ENCODE measurements around the gene DPEP1.

DPEP1 gene

DNA sequence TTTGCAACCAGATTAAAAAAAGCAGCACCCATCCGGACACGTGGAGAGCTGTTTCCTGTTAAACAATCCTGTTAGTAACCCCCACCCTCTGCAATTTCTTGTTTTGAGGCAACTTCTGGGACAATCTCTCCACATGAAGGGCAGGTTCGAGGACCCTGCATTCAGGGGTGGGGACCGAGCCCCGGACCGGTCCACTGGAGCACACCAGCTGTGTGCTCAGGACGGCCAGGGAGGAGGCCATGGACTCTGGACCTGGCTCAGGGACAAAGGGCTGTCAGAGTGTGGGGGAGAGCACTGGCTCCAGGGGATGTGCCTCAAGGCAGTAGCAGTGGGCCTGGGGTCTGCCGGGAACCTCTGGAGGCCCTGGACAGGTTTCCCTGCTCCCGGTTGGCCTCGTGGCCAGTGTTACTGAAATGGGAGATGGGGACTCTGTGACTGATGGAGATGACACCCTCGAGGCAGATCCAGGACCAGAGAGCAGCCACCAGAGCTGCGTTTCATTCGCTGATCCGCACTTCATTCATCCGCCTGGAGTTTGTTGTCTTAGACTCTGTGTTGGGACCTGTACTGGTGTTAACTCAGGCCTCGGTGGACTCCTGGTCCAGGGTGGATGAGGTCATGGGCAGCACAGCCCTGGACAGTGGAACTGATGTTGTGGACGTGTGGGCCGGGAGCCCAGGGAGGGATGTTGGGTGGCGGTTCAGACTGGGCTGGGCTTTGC is 40.8 kb upstream of the DPEP1 start:
- Histone ChIP-seq H3K9me3 (ENCODE audit: control insufficient read depth, low read length) (no peaks in the 10 kb centered on the region), H3K4me3 (ENCODE audit: low read length) (no peak overlapping the region), H3K27me3 (ENCODE audit: control insufficient read depth, insufficient read depth, low read length) (peaks cover 53% of the 10 kb centered on the region), H3K4me1 (ENCODE audit: control insufficient read depth, insufficient read depth, low read length) (peaks cover 25% of the 10 kb centered on the region), H3K9ac (ENCODE audit: low read length) (no peak overlapping the region), H3K36me3 (ENCODE audit: control insufficient read depth, insufficient read depth, low read length) (no peaks in the 10 kb centered on the region)

DNA sequence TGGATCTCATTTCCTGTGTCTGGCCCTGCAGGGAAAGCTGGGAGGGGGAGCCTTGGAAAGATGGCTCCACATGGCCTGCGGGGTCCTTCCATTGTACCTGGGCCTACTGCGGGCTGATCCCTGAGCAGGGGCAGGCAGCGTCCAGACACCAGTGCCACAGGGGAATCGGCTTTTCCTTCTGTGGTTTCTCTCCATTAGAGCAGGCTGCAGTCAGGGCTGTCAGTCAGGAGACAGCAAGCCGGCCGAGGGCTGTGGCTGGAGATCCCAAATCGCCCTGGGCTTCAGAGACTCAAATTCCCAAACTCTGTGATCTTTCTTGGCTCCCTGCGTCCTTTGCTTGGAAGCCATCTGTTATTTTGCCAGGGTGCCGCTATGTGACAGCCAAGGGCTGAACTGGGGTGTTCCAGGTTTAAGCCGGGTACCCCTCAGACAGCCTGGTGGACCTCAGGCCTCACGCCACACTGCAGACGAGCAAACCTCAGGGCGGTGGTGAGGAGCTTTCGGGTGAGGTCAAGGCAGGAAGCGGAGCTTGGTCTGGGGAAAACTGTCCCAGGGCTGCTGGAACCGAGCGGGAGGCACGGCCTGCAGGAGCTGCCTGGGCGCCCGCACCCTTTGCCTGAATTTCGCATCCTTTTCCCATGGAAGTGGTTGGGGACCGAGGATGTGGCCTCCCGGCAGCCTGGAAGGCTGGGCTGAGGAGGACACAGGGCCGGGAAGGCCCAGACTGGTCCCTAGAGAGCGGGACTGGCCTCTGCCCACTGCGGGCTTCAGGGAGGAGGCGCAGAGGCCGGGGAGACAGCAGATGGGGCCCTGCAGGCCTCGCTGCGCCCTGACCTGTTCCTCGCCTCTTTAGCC is 39.4 kb upstream of the DPEP1 start:
- Histone ChIP-seq H3K9ac (ENCODE audit: low read length) (peak overlapping the region; percentile 29), H3K9me3 (ENCODE audit: control insufficient read depth, low read length) (no peaks in the 10 kb centered on the region), H3K27me3 (ENCODE audit: control insufficient read depth, insufficient read depth, low read length) (peaks cover 50% of the 10 kb centered on the region), H3K4me3 (ENCODE audit: low read length) (no peak overlapping the region), H3K36me3 (ENCODE audit: control insufficient read depth, insufficient read depth, low read length) (no peaks in the 10 kb centered on the region), H3K4me1 (ENCODE audit: control insufficient read depth, insufficient read depth, low read length) (peaks cover 25% of the 10 kb centered on the region)

DNA sequence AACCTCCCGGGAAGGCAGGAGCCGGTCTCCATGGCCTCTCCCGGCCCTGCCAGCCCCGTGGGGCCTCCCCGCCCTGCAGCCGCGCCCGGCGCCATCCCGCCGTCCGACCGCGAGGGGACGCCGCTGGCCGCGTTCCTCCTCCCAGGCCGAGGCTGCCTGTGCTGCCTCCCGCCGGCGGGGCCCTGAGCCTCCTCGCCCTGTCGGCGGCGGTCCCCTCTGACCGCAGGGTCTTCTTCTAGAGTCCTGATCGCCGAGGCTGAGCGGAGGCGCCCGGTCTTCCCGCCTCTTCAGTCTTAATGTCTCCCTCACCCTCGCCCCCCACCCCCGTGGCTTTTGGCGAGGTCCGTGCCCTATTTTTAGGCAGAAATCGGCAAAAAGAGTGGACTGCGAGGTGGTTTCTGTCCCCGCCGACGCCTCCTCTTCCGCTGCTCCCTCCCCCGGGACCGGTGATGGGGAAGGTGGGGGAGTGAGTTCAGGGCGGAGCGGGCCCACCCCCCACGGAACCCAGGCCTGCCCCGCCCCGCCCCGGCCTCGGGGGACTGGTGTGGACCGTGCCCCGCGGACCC is 38.7 kb upstream of the DPEP1 start:
- H3K4me1 ChIP-seq (ENCODE audit: control insufficient read depth, insufficient read depth, low read length), result peaks cover 25% of the 10 kb centered on the region
- no peaks in the 10 kb centered on the region for H3K9me3 ChIP-seq (ENCODE audit: control insufficient read depth, low read length)
- peaks cover 44% of the 10 kb centered on the region for H3K27me3 ChIP-seq (ENCODE audit: control insufficient read depth, insufficient read depth, low read length)
- no peaks in the 10 kb centered on the region for H3K36me3 ChIP-seq (ENCODE audit: control insufficient read depth, insufficient read depth, low read length)
- H3K9ac ChIP-seq (ENCODE audit: low read length), result peak overlapping the region; percentile 29
- H3K4me3 ChIP-seq (ENCODE audit: low read length), result no peak overlapping the region

DNA sequence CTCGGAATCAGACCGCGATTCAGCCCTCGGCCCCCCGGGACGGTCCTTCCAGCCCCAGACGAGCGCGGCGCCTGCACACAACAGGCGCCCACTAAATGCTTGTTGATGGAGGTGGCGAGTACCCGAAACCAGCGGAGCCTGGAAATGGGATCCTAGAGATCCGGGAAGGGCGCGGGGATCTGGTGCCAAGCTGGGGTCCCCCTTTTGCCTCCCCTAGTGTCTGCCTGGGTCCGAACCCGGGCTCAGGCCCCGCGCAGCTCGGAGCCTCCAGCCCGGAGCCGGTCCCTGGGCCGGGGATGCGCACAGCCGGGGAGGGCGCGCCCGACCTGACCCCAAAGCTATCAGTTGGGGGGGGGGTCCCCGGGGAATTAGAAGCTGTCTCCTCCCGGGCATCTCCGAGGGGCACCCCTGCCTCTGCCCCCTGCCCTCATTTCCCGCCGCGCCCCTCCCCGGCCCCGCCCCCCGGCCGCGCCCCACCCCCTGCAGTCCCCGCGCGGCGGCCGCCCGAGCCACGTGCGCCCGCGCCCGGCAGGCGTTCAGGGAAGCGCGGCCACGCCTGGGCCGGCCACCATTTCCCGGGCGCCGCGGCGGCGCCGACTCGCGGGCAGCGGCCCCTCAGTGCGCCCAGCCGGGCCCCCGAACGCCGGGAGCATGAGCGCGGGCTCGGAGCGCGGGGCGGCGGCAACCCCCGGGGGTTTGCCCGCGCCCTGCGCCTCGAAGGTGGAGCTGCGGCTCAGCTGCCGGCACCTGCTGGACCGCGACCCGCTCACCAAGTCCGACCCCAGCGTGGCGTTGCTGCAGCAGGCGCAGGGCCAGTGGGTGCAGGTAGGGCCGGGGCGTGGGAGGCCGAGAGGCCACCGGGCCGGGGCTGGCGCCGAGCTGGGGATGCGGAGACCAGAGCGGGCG is 37.9 kb upstream of the DPEP1 start, which contains the start of gene CPNE7:
Gene CPNE7, plus strand, starts transcription at position 512 of the 906 bp plus-strand sequence. Its CDS starts 140 bp downstream, at position 652.
- no peaks in the 10 kb centered on the region for H3K36me3 ChIP-seq (ENCODE audit: control insufficient read depth, insufficient read depth, low read length)
- H3K9ac ChIP-seq (ENCODE audit: low read length), result peak within 1 kb of the TSS; percentile 29
- H3K4me3 ChIP-seq (ENCODE audit: low read length), result no peak within 1 kb of the TSS
- H3K27me3 ChIP-seq (ENCODE audit: control insufficient read depth, insufficient read depth, low read length), result peaks cover 37% of the 10 kb centered on the region
- no peaks in the 10 kb centered on the region for H3K9me3 ChIP-seq (ENCODE audit: control insufficient read depth, low read length)
- peaks cover 25% of the 10 kb centered on the region for H3K4me1 ChIP-seq (ENCODE audit: control insufficient read depth, insufficient read depth, low read length)

DNA sequence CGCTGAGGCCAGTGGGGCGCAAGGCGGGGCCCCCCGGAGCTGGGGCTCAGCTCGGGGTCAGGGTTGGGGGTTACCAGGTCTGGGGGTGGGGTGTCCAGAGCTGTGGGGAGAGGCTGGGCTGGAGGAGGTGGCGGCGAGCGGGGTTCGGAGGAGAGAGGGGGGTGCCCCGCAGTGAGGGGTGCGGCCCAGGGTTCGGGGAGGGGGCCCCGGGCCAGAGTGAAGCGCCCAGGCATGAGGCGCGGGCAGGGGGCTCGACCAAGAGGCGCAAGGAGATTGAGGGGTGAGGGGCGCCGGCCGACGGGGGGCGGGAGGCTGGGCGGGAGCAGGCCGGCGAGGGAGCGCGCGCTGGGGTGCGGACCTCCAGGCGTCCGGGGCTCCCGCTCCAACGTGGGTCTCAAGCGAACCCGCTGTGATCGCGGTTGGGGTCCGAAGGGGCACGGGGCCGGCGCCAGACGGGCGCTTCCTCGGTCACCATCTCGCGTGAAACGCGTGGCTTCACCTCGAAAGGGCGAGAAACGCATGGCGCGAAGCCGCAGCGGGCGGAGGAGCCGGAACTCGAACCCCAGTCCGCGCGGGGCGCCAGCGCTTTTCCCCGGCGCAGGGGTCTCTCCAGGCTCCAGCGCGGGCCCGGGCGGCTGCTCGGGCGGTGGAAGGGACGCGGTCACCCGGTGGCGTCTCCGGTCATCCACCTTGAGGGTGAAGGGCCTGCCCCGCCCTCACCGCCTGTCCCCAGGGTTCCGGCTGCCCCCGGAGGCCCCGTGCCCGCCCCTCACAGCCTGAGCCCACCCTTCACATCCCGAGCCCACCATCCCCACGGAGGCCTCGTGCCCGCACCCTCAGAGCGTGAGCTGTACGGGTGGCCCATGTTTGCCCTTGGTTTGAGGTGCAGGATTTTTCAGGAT is 37.0 kb upstream of the DPEP1 start:
- Histone ChIP-seq H3K4me3 (ENCODE audit: low read length) (no peak overlapping the region), H3K9ac (ENCODE audit: low read length) (no peak overlapping the region), H3K27me3 (ENCODE audit: control insufficient read depth, insufficient read depth, low read length) (peaks cover 34% of the 10 kb centered on the region), H3K36me3 (ENCODE audit: control insufficient read depth, insufficient read depth, low read length) (no peaks in the 10 kb centered on the region), H3K4me1 (ENCODE audit: control insufficient read depth, insufficient read depth, low read length) (peaks cover 25% of the 10 kb centered on the region), H3K9me3 (ENCODE audit: control insufficient read depth, low read length) (no peaks in the 10 kb centered on the region)

DNA sequence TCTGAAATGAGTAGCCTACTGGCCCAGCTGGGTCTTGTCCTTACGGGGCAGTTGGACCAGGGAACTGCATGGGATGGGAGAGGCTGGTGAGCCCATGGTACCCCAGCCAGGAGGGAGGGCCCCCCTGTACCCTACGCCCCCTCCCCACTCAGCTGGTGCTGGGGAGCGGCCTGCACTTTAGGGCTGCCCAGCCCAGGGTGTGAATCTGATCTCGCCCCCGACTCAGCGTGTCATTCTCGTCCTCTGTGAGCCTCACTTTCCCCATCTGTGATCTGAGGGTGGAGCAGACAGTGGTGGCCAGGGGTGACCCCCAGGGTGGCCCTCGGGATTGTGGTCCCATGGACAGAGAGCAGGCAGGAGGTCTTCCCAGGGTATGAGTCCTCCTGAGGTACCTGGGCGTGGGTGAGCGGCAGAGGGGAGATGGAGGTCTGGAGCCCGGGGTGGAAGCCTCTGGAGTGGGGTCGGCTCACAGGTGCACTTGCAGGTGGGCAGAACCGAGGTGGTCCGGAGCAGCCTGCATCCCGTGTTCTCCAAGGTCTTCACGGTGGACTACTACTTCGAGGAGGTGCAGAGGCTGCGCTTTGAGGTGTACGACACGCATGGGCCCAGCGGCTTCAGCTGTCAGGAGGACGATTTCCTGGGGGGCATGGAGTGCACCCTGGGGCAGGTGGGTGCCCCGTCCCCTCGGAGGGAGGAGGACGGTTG is 36.2 kb upstream of the DPEP1 start:
- H3K36me3 ChIP-seq (ENCODE audit: control insufficient read depth, insufficient read depth, low read length), result no peaks in the 10 kb centered on the region
- peaks cover 26% of the 10 kb centered on the region for H3K27me3 ChIP-seq (ENCODE audit: control insufficient read depth, insufficient read depth, low read length)
- H3K4me1 ChIP-seq (ENCODE audit: control insufficient read depth, insufficient read depth, low read length), result peaks cover 29% of the 10 kb centered on the region
- H3K9me3 ChIP-seq (ENCODE audit: control insufficient read depth, low read length), result no peaks in the 10 kb centered on the region
- no peak overlapping the region for H3K4me3 ChIP-seq (ENCODE audit: low read length)
- no peak overlapping the region for H3K9ac ChIP-seq (ENCODE audit: low read length)

DNA sequence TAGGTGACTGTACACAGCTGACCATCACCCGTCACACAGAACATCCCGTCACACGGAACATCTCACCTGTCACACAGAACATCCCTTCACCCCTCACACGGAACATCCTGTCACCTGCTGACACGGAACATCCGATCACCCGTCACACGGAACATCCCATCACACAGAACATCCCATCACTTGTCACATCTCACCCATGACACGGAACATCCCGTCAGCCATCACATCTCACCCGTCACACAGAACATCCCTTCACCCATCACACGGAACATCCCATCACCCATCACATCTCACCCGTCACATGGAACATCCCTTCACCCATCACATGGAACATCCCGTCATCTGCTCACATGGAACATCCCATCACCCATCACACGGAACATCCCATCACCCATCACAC is 34.1 kb upstream of the DPEP1 start:
- H3K4me3 ChIP-seq (ENCODE audit: low read length), result no peak overlapping the region

DNA sequence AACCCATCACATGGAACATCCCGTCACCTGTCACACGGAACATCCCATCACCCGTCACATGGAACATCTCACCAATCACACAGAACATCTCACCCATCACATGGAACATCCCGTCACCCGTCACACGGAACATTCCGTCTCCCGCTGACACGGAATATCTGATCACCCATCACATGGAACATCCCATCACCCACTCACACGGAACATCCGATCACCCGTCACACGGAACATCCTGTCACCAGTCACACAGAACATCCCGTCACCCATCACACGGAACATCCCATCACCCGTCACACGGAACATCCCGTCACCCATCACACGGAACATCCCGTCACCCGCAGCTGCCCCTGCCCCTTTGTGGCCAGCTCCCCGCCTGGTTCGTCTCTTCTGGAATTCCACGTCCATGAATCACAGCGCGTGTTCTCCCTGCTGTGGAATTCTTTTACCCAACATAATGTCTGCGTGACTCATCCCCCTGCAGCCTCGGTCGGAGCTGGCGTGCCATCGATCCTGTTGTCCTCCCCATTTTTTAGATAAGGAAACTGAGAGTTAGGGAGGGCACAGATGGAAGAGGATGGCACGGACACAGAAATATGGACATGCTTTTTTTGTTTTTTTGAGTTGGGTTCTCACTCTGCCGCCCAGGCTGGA is 32.3 kb upstream of the DPEP1 start:
- no peak overlapping the region for H3K4me3 ChIP-seq (ENCODE audit: low read length)

More for the DNA sequence above, 34.1 kb upstream of the DPEP1 start:
- H3K4me1 ChIP-seq (ENCODE audit: control insufficient read depth, insufficient read depth, low read length), result peaks cover 34% of the 10 kb centered on the region
- no peak overlapping the region for H3K9ac ChIP-seq (ENCODE audit: low read length)
- H3K36me3 ChIP-seq (ENCODE audit: control insufficient read depth, insufficient read depth, low read length), result no peaks in the 10 kb centered on the region
- no peaks in the 10 kb centered on the region for H3K9me3 ChIP-seq (ENCODE audit: control insufficient read depth, low read length)
- peaks cover 18% of the 10 kb centered on the region for H3K27me3 ChIP-seq (ENCODE audit: control insufficient read depth, insufficient read depth, low read length)

DNA sequence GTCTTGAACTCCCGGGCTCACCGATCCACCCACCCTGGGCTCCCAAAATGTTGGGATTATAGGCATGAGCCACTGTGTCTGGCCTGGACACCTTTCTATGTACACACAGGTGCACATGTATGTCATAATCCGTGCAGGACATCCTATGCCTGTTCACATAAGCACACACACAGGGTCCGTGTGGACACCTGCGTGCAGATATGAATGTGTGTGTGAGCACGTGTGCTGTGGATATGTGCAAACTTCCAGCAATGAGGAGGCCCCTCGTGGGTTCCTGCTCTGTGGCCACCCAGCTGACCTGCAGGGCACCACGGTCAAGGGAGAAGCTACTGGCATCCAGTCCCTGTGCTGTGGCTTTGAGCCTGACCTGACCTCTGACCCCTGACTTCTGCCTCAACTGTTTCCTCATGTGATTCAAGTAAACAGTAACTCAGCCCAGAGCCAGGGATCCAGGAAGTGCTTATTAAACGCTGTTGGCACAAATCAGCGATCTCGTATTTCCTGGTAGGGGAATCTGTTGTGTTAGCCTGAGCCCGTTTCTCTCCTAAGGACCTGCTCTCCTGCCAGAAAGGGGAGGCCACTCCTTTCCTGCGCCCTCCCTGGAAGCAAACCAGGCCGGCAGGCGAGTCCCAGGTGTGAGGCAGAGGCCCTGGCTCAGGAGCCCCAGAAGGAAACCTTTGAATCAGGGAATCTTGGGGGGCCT is 31.4 kb upstream of the DPEP1 start:
- Histone ChIP-seq H3K4me3 (ENCODE audit: low read length) (peak overlapping the region; percentile 37), H3K9me3 (ENCODE audit: control insufficient read depth, low read length) (no peaks in the 10 kb centered on the region), H3K27me3 (ENCODE audit: control insufficient read depth, insufficient read depth, low read length) (no peaks in the 10 kb centered on the region), H3K9ac (ENCODE audit: low read length) (peak overlapping the region; percentile 74), H3K36me3 (ENCODE audit: control insufficient read depth, insufficient read depth, low read length) (no peaks in the 10 kb centered on the region), H3K4me1 (ENCODE audit: control insufficient read depth, insufficient read depth, low read length) (peaks cover 30% of the 10 kb centered on the region)

More for the DNA sequence above, 32.3 kb upstream of the DPEP1 start:
- Histone ChIP-seq H3K9me3 (ENCODE audit: control insufficient read depth, low read length) (no peaks in the 10 kb centered on the region), H3K4me1 (ENCODE audit: control insufficient read depth, insufficient read depth, low read length) (peaks cover 24% of the 10 kb centered on the region), H3K36me3 (ENCODE audit: control insufficient read depth, insufficient read depth, low read length) (no peaks in the 10 kb centered on the region), H3K27me3 (ENCODE audit: control insufficient read depth, insufficient read depth, low read length) (peaks cover 3% of the 10 kb centered on the region), H3K9ac (ENCODE audit: low read length) (no peak overlapping the region)
